ENCODE data around the gene LGI4. TPM values are rescaled to one million over a fixed set of nuclear protein-coding genes. Genes with fewer than 3 reads are reported as not detected.

The LGI4 gene
- total and polyA plus RNA-seq, 4 donors, result 0.18 to 1.5 (median 1.1) TPM

DNA sequence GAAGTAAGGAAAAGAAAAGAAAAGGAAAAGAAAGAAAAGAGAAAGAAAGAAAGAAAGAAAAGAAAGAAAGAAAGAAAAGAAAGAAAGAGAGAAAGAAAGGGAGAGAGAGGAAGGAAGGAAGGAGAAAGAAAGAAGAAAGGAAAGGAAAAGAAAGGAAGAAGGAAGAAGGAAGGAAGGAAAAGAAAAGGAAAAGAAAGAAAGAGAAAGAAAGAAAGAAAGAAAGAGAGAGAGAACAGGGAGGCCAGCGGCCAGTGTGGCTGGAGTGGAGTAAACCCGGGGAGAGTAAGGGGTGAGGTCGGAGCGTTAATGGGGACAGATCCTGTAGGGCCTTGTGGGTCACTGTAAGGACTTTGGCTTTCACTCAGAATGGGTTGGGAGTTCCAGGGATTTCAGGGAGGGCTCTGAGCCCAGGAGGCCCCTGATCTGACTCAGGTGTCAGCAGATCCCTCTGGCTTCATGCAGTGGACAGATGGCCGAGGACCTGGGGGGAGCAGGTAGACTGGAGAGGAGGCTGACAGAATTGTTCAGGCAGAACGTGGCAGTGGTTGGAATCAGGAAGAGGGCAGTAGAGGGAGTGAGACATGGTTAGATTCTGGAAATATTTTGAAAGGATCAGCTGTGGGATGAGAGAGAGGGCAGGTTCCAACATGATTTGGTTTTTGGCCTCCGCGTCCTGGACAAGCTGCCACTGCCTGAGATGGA, 39.0 kb downstream of the LGI4 start:
- no peak for DNase-seq (ENCODE audit: low spot score)
- no peak overlapping the region for H3K9ac ChIP-seq (ENCODE audit: low read depth in 1 of 2, low read length in 2 of 2)
- no peaks in the 10 kb centered on the region for H3K36me3 ChIP-seq (ENCODE audit: control insufficient read depth in 4 of 4, insufficient read depth in 3 of 4, low read depth in 1 of 4, low read length in 3 of 4)
- H3K4me1 ChIP-seq (ENCODE audit: control insufficient read depth in 4 of 4, insufficient read depth in 4 of 4, low read length in 3 of 4), result peaks cover 5 to 21% (median 14%) of the 10 kb centered on the region in 4 donors
- TF ChIP-seq TAF1 (conservative IDR thresholded peaks at IDR 0.05) (no peak), RXRA (IDR thresholded peaks at IDR 0.05) (no peak), HNF4A (conservative IDR thresholded peaks at IDR 0.05) (no peak), HNF4G (IDR thresholded peaks at IDR 0.05) (no peak), NR2F2 (IDR thresholded peaks at IDR 0.05) (no peak), YY1 (IDR thresholded peaks at IDR 0.05) (no peak), FOXA1 (IDR thresholded peaks at IDR 0.05) (no peak), RAD21 (IDR thresholded peaks at IDR 0.05) (no peak), EGR1 (IDR thresholded peaks at IDR 0.05; ENCODE audit: low read depth in 2 of 2) (no peak), SP1 (IDR thresholded peaks at IDR 0.05) (no peak), GABPA (IDR thresholded peaks at IDR 0.05 in 1 of 2, conservative IDR thresholded peaks at IDR 0.05 in 1 of 2) (no peak), JUND (IDR thresholded peaks at IDR 0.05) (no peak), FOXA2 (IDR thresholded peaks at IDR 0.05) (no peak)
- TF ChIP-seq, protein P1, sequence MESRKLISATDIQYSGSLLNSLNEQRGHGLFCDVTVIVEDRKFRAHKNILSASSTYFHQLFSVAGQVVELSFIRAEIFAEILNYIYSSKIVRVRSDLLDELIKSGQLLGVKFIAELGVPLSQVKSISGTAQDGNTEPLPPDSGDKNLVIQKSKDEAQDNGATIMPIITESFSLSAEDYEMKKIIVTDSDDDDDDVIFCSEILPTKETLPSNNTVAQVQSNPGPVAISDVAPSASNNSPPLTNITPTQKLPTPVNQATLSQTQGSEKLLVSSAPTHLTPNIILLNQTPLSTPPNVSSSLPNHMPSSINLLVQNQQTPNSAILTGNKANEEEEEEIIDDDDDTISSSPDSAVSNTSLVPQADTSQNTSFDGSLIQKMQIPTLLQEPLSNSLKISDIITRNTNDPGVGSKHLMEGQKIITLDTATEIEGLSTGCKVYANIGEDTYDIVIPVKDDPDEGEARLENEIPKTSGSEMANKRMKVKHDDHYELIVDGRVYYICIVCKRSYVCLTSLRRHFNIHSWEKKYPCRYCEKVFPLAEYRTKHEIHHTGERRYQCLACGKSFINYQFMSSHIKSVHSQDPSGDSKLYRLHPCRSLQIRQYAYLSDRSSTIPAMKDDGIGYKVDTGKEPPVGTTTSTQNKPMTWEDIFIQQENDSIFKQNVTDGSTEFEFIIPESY (IDR thresholded peaks at IDR 0.05), result no peak
- TF ChIP-seq, protein P2, sequence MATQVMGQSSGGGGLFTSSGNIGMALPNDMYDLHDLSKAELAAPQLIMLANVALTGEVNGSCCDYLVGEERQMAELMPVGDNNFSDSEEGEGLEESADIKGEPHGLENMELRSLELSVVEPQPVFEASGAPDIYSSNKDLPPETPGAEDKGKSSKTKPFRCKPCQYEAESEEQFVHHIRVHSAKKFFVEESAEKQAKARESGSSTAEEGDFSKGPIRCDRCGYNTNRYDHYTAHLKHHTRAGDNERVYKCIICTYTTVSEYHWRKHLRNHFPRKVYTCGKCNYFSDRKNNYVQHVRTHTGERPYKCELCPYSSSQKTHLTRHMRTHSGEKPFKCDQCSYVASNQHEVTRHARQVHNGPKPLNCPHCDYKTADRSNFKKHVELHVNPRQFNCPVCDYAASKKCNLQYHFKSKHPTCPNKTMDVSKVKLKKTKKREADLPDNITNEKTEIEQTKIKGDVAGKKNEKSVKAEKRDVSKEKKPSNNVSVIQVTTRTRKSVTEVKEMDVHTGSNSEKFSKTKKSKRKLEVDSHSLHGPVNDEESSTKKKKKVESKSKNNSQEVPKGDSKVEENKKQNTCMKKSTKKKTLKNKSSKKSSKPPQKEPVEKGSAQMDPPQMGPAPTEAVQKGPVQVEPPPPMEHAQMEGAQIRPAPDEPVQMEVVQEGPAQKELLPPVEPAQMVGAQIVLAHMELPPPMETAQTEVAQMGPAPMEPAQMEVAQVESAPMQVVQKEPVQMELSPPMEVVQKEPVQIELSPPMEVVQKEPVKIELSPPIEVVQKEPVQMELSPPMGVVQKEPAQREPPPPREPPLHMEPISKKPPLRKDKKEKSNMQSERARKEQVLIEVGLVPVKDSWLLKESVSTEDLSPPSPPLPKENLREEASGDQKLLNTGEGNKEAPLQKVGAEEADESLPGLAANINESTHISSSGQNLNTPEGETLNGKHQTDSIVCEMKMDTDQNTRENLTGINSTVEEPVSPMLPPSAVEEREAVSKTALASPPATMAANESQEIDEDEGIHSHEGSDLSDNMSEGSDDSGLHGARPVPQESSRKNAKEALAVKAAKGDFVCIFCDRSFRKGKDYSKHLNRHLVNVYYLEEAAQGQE (IDR thresholded peaks at IDR 0.05), result no peak
- TF ChIP-seq, protein P3, sequence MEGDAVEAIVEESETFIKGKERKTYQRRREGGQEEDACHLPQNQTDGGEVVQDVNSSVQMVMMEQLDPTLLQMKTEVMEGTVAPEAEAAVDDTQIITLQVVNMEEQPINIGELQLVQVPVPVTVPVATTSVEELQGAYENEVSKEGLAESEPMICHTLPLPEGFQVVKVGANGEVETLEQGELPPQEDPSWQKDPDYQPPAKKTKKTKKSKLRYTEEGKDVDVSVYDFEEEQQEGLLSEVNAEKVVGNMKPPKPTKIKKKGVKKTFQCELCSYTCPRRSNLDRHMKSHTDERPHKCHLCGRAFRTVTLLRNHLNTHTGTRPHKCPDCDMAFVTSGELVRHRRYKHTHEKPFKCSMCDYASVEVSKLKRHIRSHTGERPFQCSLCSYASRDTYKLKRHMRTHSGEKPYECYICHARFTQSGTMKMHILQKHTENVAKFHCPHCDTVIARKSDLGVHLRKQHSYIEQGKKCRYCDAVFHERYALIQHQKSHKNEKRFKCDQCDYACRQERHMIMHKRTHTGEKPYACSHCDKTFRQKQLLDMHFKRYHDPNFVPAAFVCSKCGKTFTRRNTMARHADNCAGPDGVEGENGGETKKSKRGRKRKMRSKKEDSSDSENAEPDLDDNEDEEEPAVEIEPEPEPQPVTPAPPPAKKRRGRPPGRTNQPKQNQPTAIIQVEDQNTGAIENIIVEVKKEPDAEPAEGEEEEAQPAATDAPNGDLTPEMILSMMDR (IDR thresholded peaks at IDR 0.05; ENCODE audit: low read depth, low read length, missing input control), result no peak
- TF ChIP-seq, protein P4, sequence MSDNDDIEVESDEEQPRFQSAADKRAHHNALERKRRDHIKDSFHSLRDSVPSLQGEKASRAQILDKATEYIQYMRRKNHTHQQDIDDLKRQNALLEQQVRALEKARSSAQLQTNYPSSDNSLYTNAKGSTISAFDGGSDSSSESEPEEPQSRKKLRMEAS (IDR thresholded peaks at IDR 0.05), result no peak
- TF ChIP-seq, protein P5, sequence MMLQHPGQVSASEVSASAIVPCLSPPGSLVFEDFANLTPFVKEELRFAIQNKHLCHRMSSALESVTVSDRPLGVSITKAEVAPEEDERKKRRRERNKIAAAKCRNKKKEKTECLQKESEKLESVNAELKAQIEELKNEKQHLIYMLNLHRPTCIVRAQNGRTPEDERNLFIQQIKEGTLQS (IDR thresholded peaks at IDR 0.05), result no peak
- 84% methylated on average over 8 of the region's 8 CpGs for WGBS
- no peak overlapping the region for H3K27ac ChIP-seq (ENCODE audit: low read depth in 1 of 2, low read length in 2 of 2)
- H3K9me3 ChIP-seq (ENCODE audit: control insufficient read depth in 4 of 4, low read length in 3 of 4), result no peaks in the 10 kb centered on the region
- no peak overlapping the region for H3K4me3 ChIP-seq (ENCODE audit: low read depth in 1 of 3, low read length in 3 of 3)
- H3K27me3 ChIP-seq (ENCODE audit: control insufficient read depth in 4 of 4, insufficient read depth in 4 of 4, low read length in 3 of 4), result no peaks in the 10 kb centered on the region
